RWPE2 (cell line): ENCODE measurements around the gene CACNB3.
"Not testable (repeated sequence)": the region's sequence is repeated elsewhere in the genome, so short reads cannot be mapped to it uniquely, and the experiment has no call there.

Experiments used
- ATAC-seq: fragments of 200-7000 bp; cut with Tn5 transposase; 3 replicates; pipeline ENCODE4 v1.9.1; 2021; ENCODE audit warnings: low read depth
- DNase-seq: peaks from one replicate; pipeline ENCODE4 v3.0.0-alpha.2; 2020; ENCODE audit warnings: low spot score
- H3K27ac ChIP-seq: fragments of 450-650 bp; 2 replicates; pipeline ENCODE4 v1.5.1; 2017; ENCODE audit warnings: mild to moderate bottlenecking; ENCODE audit not compliant: poor library complexity, severe bottlenecking
- H3K27me3 ChIP-seq: fragments of 250-450 bp; sonication (Bioruptor Pico); 2 replicates; pipeline ENCODE4 v1.5.1; 2021; ENCODE audit warnings: mild to moderate bottlenecking, moderate library complexity; ENCODE audit not compliant: insufficient read depth, poor library complexity, severe bottlenecking
- H3K36me3 ChIP-seq: fragments of 250-450 bp; sonication (Bioruptor Pico); 2 replicates; pipeline ENCODE4 v1.5.1; 2020; ENCODE audit warnings: low read depth, mild to moderate bottlenecking, moderate library complexity
- H3K4me1 ChIP-seq: fragments of 250-450 bp; sonication (Bioruptor Pico); 2 replicates; pipeline ENCODE4 v1.5.1; 2021; ENCODE audit warnings: mild to moderate bottlenecking, moderate library complexity; ENCODE audit not compliant: insufficient read depth, poor library complexity, severe bottlenecking
- H3K4me3 ChIP-seq: fragments of 250-450 bp; sonication (Bioruptor Pico); 2 replicates; pipeline ENCODE4 v1.5.1; 2021; ENCODE audit warnings: mild to moderate bottlenecking, moderate library complexity; ENCODE audit not compliant: severe bottlenecking
- H3K9me3 ChIP-seq: fragments of 250-450 bp; sonication (Bioruptor Pico); 2 replicates; pipeline ENCODE4 v1.5.1; 2021; ENCODE audit warnings: mild to moderate bottlenecking, moderate library complexity; ENCODE audit not compliant: severe bottlenecking
- TF ChIP-seq, protein P1 (sequence below): fragments of 450-650 bp; IDR thresholded peaks from one replicate; pipeline ENCODE4 v1.5.1; 2017; ENCODE audit warnings: mild to moderate bottlenecking, moderate library complexity; ENCODE audit not compliant: poor library complexity, severe bottlenecking

CACNB3 gene

DNA sequence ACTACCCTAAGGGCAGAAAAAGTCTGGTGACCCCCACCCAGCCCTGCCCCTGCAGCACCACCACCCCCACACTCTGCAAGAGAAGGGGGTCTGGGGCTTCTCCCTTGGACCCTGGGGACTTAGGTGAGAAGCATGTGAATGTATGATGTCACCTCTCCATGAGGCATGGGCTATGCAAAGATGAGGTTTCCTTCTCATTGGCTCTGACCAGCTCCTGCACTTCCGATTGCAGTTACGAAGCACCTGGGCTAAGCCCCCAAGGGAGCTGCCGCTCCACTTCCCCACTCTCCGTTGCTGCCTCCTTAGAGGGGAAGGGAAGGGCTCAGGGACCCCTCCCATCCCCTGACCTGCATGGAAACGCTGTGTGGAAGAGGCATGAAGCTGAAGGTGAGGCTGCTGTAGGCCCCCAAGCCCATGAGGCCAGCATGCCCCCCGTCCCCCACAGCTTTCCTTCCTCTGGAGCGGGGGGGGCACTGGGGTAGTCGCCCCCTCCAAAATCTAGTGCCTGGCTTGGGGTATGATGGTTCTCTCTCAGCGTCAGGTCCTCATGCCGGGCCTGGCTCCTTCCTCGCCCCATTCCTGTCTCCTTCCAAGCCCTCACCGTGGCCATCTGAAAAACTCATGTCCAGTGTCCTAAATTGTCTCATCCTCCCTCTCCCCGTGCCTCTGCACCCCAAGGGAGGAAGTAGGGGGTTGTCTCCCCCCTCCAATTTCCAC lies 39.1 kb downstream of the CACNB3 start:
- DNase-seq (no peak), ATAC-seq (no peak)
- H3K36me3 ChIP-seq, result no peaks in the 10 kb centered on the region
- no peaks in the 10 kb centered on the region for H3K9me3 ChIP-seq
- TF ChIP-seq, protein P1, sequence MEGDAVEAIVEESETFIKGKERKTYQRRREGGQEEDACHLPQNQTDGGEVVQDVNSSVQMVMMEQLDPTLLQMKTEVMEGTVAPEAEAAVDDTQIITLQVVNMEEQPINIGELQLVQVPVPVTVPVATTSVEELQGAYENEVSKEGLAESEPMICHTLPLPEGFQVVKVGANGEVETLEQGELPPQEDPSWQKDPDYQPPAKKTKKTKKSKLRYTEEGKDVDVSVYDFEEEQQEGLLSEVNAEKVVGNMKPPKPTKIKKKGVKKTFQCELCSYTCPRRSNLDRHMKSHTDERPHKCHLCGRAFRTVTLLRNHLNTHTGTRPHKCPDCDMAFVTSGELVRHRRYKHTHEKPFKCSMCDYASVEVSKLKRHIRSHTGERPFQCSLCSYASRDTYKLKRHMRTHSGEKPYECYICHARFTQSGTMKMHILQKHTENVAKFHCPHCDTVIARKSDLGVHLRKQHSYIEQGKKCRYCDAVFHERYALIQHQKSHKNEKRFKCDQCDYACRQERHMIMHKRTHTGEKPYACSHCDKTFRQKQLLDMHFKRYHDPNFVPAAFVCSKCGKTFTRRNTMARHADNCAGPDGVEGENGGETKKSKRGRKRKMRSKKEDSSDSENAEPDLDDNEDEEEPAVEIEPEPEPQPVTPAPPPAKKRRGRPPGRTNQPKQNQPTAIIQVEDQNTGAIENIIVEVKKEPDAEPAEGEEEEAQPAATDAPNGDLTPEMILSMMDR, result no peak
- no peak overlapping the region for H3K27ac ChIP-seq
- no peaks in the 10 kb centered on the region for H3K4me1 ChIP-seq
- no peak overlapping the region for H3K4me3 ChIP-seq
- H3K27me3 ChIP-seq, result no peaks in the 10 kb centered on the region

DNA sequence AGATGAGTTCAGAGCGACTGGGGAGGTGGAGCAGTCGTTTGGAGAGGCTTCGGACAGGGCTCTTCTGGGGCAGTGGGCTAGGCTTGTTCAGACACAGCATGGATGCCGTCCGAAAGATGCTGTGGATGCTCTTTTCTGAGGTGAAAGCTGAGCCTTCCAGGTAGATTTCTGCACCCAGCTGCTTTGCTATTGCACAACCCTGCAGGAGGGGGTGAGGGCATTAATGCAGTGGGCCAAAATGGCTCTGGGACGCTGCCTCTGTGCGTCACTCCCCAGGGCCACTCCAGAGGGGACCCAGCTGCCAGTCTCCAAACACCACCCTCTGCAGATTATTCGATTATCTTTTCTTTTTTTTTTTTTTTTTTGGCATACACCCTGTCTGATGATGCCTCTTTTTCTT lies 39.7 kb downstream of the CACNB3 start:
- H3K27me3 ChIP-seq, result no peaks in the 10 kb centered on the region
- H3K27ac ChIP-seq, result no peak overlapping the region
- H3K4me3 ChIP-seq, result no peak overlapping the region
- ATAC-seq (no peak), DNase-seq (no peak)
- H3K36me3 ChIP-seq, result no peaks in the 10 kb centered on the region
- H3K4me1 ChIP-seq, result no peaks in the 10 kb centered on the region
- TF ChIP-seq, protein P1, result no peak
- H3K9me3 ChIP-seq, result no peaks in the 10 kb centered on the region

DNA sequence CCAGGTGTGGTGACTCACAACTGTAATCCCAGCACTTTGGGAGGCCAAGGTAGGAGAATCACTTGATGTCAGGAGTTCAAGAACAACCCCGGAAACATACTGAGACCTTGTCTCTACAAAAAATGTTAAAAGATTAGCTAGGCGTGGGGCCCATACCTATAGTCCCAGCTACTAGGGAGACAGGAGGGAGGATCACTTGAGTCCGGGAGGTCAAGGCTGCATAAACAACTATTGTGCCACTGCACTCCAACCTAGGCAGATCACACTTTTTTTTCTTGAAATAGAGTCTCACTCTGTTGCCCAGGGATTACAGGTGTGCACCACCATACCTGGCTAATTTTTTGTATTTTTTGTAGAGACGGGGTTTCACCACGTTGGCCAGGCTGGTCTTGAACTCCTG lies 41.3 kb downstream of the CACNB3 start:
- DNase-seq, result no peak
- no peaks in the 10 kb centered on the region for H3K4me1 ChIP-seq
- TF ChIP-seq, protein P1, result no peak
- H3K9me3 ChIP-seq, result no peaks in the 10 kb centered on the region
- ATAC-seq, result no peak
- no peak overlapping the region for H3K4me3 ChIP-seq
- no peaks in the 10 kb centered on the region for H3K27me3 ChIP-seq
- H3K36me3 ChIP-seq, result no peaks in the 10 kb centered on the region
- H3K27ac ChIP-seq, result no peak overlapping the region

DNA sequence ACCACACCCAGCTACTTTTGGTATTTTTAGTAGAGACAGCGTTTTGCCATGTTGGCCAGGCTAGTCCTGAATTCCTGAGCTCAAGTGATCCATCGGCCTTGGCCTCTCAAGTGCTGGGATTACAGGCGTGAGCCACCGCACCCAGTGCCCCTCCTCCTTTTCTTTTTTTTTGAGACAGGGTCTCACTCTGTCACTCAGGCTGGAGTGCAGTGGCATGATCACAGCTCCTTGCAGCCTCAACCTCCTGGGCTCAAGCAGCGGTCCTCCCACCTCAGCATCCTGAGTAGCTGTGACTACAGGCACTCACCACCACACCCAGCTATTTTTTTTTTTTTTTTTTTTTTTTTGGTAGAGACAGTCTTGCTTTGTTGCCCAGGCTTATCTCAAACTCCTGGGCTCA lies 41.9 kb downstream of the CACNB3 start:
- not testable (repeated sequence) for H3K4me3 ChIP-seq, H3K36me3 ChIP-seq, H3K4me1 ChIP-seq, H3K9me3 ChIP-seq, H3K27me3 ChIP-seq, ATAC-seq, H3K27ac ChIP-seq, DNase-seq

DNA sequence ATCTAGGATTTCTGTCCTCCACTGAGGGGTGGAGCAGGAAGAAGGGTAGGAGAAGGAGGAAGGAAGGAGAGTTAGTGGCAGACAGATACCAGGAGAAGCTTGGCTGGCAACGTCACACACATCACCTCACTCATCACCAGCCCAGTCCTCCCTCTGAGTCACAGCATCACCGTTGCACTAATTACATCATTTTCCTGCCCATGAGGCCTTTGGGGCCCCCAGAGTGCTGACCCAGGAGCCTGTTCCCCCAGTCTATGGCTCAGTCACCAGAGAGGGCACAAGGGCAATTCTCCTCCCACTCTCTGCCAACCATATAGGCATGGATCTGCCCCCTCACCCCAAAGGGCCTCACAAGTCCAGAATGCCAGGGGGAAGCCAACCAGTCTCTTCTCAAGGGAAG lies 42.8 kb downstream of the CACNB3 start:
- no peak overlapping the region for H3K27ac ChIP-seq
- ATAC-seq, result no peak
- H3K36me3 ChIP-seq, result no peaks in the 10 kb centered on the region
- TF ChIP-seq, protein P1, result no peak
- no peak overlapping the region for H3K4me3 ChIP-seq
- H3K27me3 ChIP-seq, result no peaks in the 10 kb centered on the region
- H3K9me3 ChIP-seq, result no peaks in the 10 kb centered on the region
- DNase-seq, result no peak
- peaks cover 3% of the 10 kb centered on the region for H3K4me1 ChIP-seq
